ENCODE measurements around the gene PANX2. TPM values are rescaled to one million over a fixed set of nuclear protein-coding genes. Genes with fewer than 3 reads are reported as not detected.

Gene PANX2
- total and polyA plus RNA-seq, 7 donors = 0.17 to 3.0 (median 0.36) TPM; not detected in 2

GRCh38 chr22:50221410-50222300 lies 51.1 kb downstream of the PANX2 start:
- intact Hi-C loops (cut with DNase I) = no loop called here

GRCh38 chr22:50222508-50222907 lies 52.0 kb downstream of the PANX2 start:
- DNase-seq = peak; percentile 59
- Histone ChIP-seq H3K4me3 (no peak overlapping the region), H3K27ac (no peak overlapping the region), H3K9me3 (no peaks in the 10 kb centered on the region), H3K27me3 (no peaks in the 10 kb centered on the region), H3K4me1 (peaks cover 0 to 14% (median 8%) of the 10 kb centered on the region in 4 donors), H3K36me3 (peaks cover 54 to 89% (median 77%) of the 10 kb centered on the region in 4 donors)
- intact Hi-C loops (cut with DNase I) = no loop called here
- TF ChIP-seq POLR2A (IDR thresholded peaks at IDR 0.05) (no peak), EP300 (IDR thresholded peaks at IDR 0.05) (no peak), POLR2AphosphoS5 (IDR thresholded peaks at IDR 0.05) (no peak), CTCF (IDR thresholded peaks at IDR 0.05) (no peak)
- 93 to 95% methylated on average over 8 of the region's 8 CpGs for whole genome bisulfite sequencing, 2 donors

More at GRCh38 chr22:50221410-50222300, 51.1 kb downstream of the PANX2 start:
- Histone ChIP-seq H3K27ac (no peak overlapping the region), H3K36me3 (peaks cover 62 to 92% (median 84%) of the 10 kb centered on the region in 4 donors), H3K4me3 (no peak overlapping the region), H3K27me3 (no peaks in the 10 kb centered on the region), H3K4me1 (peaks cover 0 to 14% (median 8%) of the 10 kb centered on the region in 4 donors), H3K9me3 (no peaks in the 10 kb centered on the region)
- no peak for TF ChIP-seq CTCF (IDR thresholded peaks at IDR 0.05)
- TF ChIP-seq EP300 (IDR thresholded peaks at IDR 0.05) = no peak
- TF ChIP-seq POLR2AphosphoS5 (IDR thresholded peaks at IDR 0.05) = no peak
- no peak for TF ChIP-seq POLR2A (IDR thresholded peaks at IDR 0.05)
- DNase-seq = peak; percentile 63
- 95% methylated on average over 19 of the region's 19 CpGs for WGBS, 2 donors

GRCh38 chr22:50224071-50224470 lies 53.5 kb downstream of the PANX2 start:
- DNase-seq = no peak
- intact Hi-C loops (cut with DNase I) = no loop called here
- H3K4me1 ChIP-seq = peaks cover 0 to 13% (median 8%) of the 10 kb centered on the region in 4 donors
- H3K27me3 ChIP-seq = no peaks in the 10 kb centered on the region
- no peak overlapping the region for H3K27ac ChIP-seq
- H3K9me3 ChIP-seq = no peaks in the 10 kb centered on the region
- H3K36me3 ChIP-seq = peaks cover 55 to 90% (median 70%) of the 10 kb centered on the region in 4 donors
- 93 to 95% methylated on average over 16 of the region's 16 CpGs for WGBS, 2 donors
- H3K4me3 ChIP-seq = no peak overlapping the region
- no peak for TF ChIP-seq CTCF (IDR thresholded peaks at IDR 0.05)
- TF ChIP-seq POLR2AphosphoS5 (IDR thresholded peaks at IDR 0.05) = no peak
- no peak for TF ChIP-seq EP300 (IDR thresholded peaks at IDR 0.05)
- TF ChIP-seq POLR2A (IDR thresholded peaks at IDR 0.05) = no peak

- Histone ChIP-seq H3K27me3 (no peaks in the 10 kb centered on the region), H3K4me1 (no peaks in the 10 kb centered on the region), H3K36me3 (peaks cover 53 to 92% (median 72%) of the 10 kb centered on the region in 4 donors), H3K9me3 (no peaks in the 10 kb centered on the region), H3K4me3 (no peak overlapping the region), H3K27ac (no peak overlapping the region)
- TF ChIP-seq CTCF (IDR thresholded peaks at IDR 0.05) = no peak
- no peak for TF ChIP-seq POLR2A (IDR thresholded peaks at IDR 0.05)
- TF ChIP-seq EP300 (IDR thresholded peaks at IDR 0.05) = no peak
- TF ChIP-seq POLR2AphosphoS5 (IDR thresholded peaks at IDR 0.05) = no peak
- DNase-seq = peak; percentile 62
- intact Hi-C loops (cut with DNase I) = no loop called here
- 72 to 83% methylated on average over 24 of the region's 24 CpGs for WGBS, 2 donors
These were observed 54.9 kb downstream of the PANX2 start for GRCh38 chr22:50225200-50225969.

Data from sigmoid colon (tissue), 7 donors.